Stomach (tissue), 9 donors: Measurements from ENCODE around the gene LTBP3. TPM values are rescaled to one million over a fixed set of nuclear protein-coding genes. Genes with fewer than 3 reads are reported as not detected.

Experiments used
- DNase-seq, 2 donors: peaks; one replicate each; pipeline versions ENCODE4 v3.0.0 to v3.0.0-alpha.2; 2013 to 2019
- H3K27ac ChIP-seq, 5 donors: fragments of 200-600 bp in 4 of 5; sonication (generic) in 4 of 5; one replicate each; pipeline ENCODE4 v1.5.1; 2013 to 2019; ENCODE audit warnings: mild to moderate bottlenecking in 1 of 5, moderate library complexity in 1 of 5
- H3K27me3 ChIP-seq, 3 donors: fragments of 200-600 bp; sonication (generic); one replicate each; pipeline ENCODE4 v1.5.1; 2017 to 2019; ENCODE audit warnings: mixed run types in 1 of 3
- H3K36me3 ChIP-seq, 4 donors: fragments of 200-600 bp; sonication (generic); 1 replicate in 3 of 4; 2 replicates in 1 of 4; pipeline ENCODE4 v1.5.1; 2016 to 2019
- H3K4me1 ChIP-seq, 4 donors: fragments of 200-600 bp; sonication (generic); one replicate each; pipeline ENCODE4 v1.5.1; 2016 to 2019
- H3K4me3 ChIP-seq, 4 donors: fragments of 200-600 bp; sonication (generic) in 3 of 4; one replicate each; pipeline ENCODE4 v1.5.1; 2016 to 2019; ENCODE audit warnings: mild to moderate bottlenecking in 1 of 4
- H3K9me3 ChIP-seq, 4 donors: fragments of 200-600 bp; sonication (generic); one replicate each; pipeline ENCODE4 v1.5.1; 2016 to 2019
- CTCF ChIP-seq, 7 experiments: fragments of 450-650 bp in 4 of 7; fragments of 200-600 bp in 3 of 7; sonication (generic) in 3 of 7; IDR thresholded peaks; one replicate each; pipeline ENCODE4 v1.5.1; 2016 to 2019; ENCODE audit warnings: antibody characterized with exemption in 7 of 7, control low read depth in 2 of 7, mild to moderate bottlenecking in 1 of 7
- EP300 ChIP-seq: sonication (generic); formaldehyde crosslinking; IDR thresholded peaks from one replicate; pipeline ENCODE4 v1.6.1; 2017; ENCODE audit warnings: antibody characterized with exemption
- POLR2A ChIP-seq, 4 donors: fragments of 450-650 bp; IDR thresholded peaks; one replicate each; pipeline ENCODE4 v1.6.1; 2016; ENCODE audit warnings: antibody characterized with exemption in 4 of 4, control low read depth in 2 of 4, mild to moderate bottlenecking in 1 of 4, moderate library complexity in 1 of 4
- POLR2AphosphoS5 ChIP-seq, 3 donors: sonication (generic); formaldehyde crosslinking; IDR thresholded peaks; one replicate each; pipeline ENCODE4 v1.6.1; 2016; ENCODE audit warnings: antibody characterized with exemption in 3 of 3
- WGBS, 5 donors: extraction: QIAGEN DNeasy Blood & Tissue Kit in 3 of 5; methylation state at CpG; one replicate each; pipeline versions ENCODE4 v1.1.5 to v1.1.7; 2013 to 2018; 5-methylcytosine and 5-hydroxymethylcytosine counted together
- intact Hi-C: fragments of 100-400 bp; cut with DNase I; formaldehyde crosslinking; loops from one replicate; pipeline ENCODE4 v1.15.1; 2023; ENCODE audit warnings: low total_unique reads
- polyA plus RNA-seq, 3 donors: library from polyadenylated mRNA; stranded (reverse); fragments of 200-250 nt; gene quantifications; one replicate each; pipeline ENCODE4 v1.2.3, GENCODE V29; 2013
- total RNA-seq, 5 donors: library from RNA; depleted of rRNA; stranded (reverse); fragments of >200 nt; gene quantifications; one replicate each; pipeline versions ENCODE4 v1.1.0 to v1.2.3, GENCODE V29; 2014 to 2016
- donor health status: healthy with polysubstance abuse.
- donor health status: Bipolar disorder and iron deficiency.
- donor health status: healthy.

The LTBP3 gene
- total and polyA plus RNA-seq, 8 donors, result 26.9 to 452 (median 79.3) TPM

DNA sequence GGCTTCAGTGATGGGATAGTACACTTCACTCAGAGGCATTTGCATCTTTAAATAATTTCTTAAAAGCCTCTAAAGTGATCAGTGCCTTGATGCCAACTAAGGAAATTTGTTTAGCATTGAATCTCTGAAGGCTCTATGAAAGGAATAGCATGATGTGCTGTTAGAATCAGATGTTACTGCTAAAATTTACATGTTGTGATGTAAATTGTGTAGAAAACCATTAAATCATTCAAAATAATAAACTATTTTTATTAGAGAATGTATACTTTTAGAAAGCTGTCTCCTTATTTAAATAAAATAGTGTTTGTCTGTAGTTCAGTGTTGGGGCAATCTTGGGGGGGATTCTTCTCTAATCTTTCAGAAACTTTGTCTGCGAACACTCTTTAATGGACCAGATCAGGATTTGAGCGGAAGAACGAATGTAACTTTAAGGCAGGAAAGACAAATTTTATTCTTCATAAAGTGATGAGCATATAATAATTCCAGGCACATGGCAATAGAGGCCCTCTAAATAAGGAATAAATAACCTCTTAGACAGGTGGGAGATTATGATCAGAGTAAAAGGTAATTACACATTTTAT, 54.7 kb downstream of the LTBP3 start:
- intact Hi-C loops, result loop anchor here (5.0 kb wide), 1 partner anchor 76 kb away; no protein-coding TSS in a partner anchor
- TF ChIP-seq CTCF (IDR thresholded peaks at IDR 0.05) (no peak), POLR2A (IDR thresholded peaks at IDR 0.05) (peak in 1 of 4 donors; percentile 68), POLR2AphosphoS5 (IDR thresholded peaks at IDR 0.05) (peak in 1 of 3 donors; percentile 43), EP300 (no peak)
- DNase-seq, result peak in 1 of 2 donors; percentile 64
- Histone ChIP-seq H3K36me3 (peaks cover 53 to 67% (median 57%) of the 10 kb centered on the region in 4 donors), H3K27ac (peak overlapping the region in 4 of 5 donors; percentile 93 to 99 (median 99)), H3K4me1 (peaks cover 32 to 50% (median 45%) of the 10 kb centered on the region in 4 donors), H3K4me3 (peak overlapping the region; percentile 77 to 95 (median 84)), H3K9me3 (no peaks in the 10 kb centered on the region), H3K27me3 (no peaks in the 10 kb centered on the region)
- 0 to 1% (median 1%) methylated on average over 3 of the region's 3 CpGs for WGBS, 5 donors

- peak overlapping the region in 4 of 5 donors; percentile 93 to 99 (median 99) for H3K27ac ChIP-seq
- DNase-seq, result peak in 1 of 2 donors; percentile 74
- WGBS, 5 donors, result 0 to 1% (median 0%) methylated on average over 6 of the region's 6 CpGs
- intact Hi-C loops, result loop anchor here (5.0 kb wide), 1 partner anchor 75 kb away; no protein-coding TSS in a partner anchor
- H3K4me3 ChIP-seq, result peak overlapping the region; percentile 77 to 95 (median 84)
- TF ChIP-seq CTCF (IDR thresholded peaks at IDR 0.05), result no peak
- TF ChIP-seq POLR2AphosphoS5 (IDR thresholded peaks at IDR 0.05), result peak; percentile 78 to 96 (median 90)
- peak in 2 of 4 donors; percentile 57 to 63 for TF ChIP-seq POLR2A (IDR thresholded peaks at IDR 0.05)
- TF ChIP-seq EP300, result no peak
- no peaks in the 10 kb centered on the region for H3K9me3 ChIP-seq
- H3K27me3 ChIP-seq, result no peaks in the 10 kb centered on the region
- peaks cover 53 to 67% (median 57%) of the 10 kb centered on the region in 4 donors for H3K36me3 ChIP-seq
- peaks cover 32 to 48% (median 41%) of the 10 kb centered on the region in 4 donors for H3K4me1 ChIP-seq
Observed at GRCh38 chr11:65502555-65503367, 55.4 kb downstream of the LTBP3 start.

GRCh38 chr11:65502274-65502554, 55.9 kb downstream of the LTBP3 start:
- Histone ChIP-seq H3K9me3 (no peaks in the 10 kb centered on the region), H3K27ac (peak overlapping the region in 4 of 5 donors; percentile 93 to 99 (median 99)), H3K36me3 (peaks cover 53 to 67% (median 57%) of the 10 kb centered on the region in 4 donors), H3K4me1 (peaks cover 27 to 42% (median 35%) of the 10 kb centered on the region in 4 donors), H3K27me3 (no peaks in the 10 kb centered on the region), H3K4me3 (peak overlapping the region; percentile 77 to 95 (median 84))
- no peak for DNase-seq
- TF ChIP-seq CTCF (IDR thresholded peaks at IDR 0.05) (no peak), POLR2AphosphoS5 (IDR thresholded peaks at IDR 0.05) (no peak), POLR2A (IDR thresholded peaks at IDR 0.05) (no peak), EP300 (no peak)
- intact Hi-C loops, result loop anchor here (5.0 kb wide), 1 partner anchor 75 kb away; no protein-coding TSS in a partner anchor

GRCh38 chr11:65501472-65502273, 56.5 kb downstream of the LTBP3 start:
- Histone ChIP-seq H3K27ac (peak overlapping the region; percentile 75 to 99 (median 99)), H3K4me1 (peaks cover 26 to 39% (median 35%) of the 10 kb centered on the region in 4 donors), H3K9me3 (no peaks in the 10 kb centered on the region), H3K36me3 (peaks cover 52 to 65% (median 53%) of the 10 kb centered on the region in 4 donors), H3K27me3 (no peaks in the 10 kb centered on the region), H3K4me3 (peak overlapping the region; percentile 77 to 95 (median 84))
- 0 to 1% (median 1%) methylated on average over 3 of the region's 3 CpGs for WGBS, 5 donors
- DNase-seq, result peak in 1 of 2 donors; percentile 55
- TF ChIP-seq POLR2AphosphoS5 (IDR thresholded peaks at IDR 0.05) (peak in 2 of 3 donors; percentile 84 to 88), POLR2A (IDR thresholded peaks at IDR 0.05) (peak in 1 of 4 donors; percentile 30), EP300 (no peak), CTCF (IDR thresholded peaks at IDR 0.05) (no peak)
- intact Hi-C loops, result loop anchor here (5.0 kb wide), 1 partner anchor 74 kb away; no protein-coding TSS in a partner anchor
